A673 (cell line): ENCODE measurements around the gene SLC2A14. TPM values are rescaled to one million over a fixed set of nuclear protein-coding genes. Genes with fewer than 3 reads are reported as not detected.
"Not testable (repeated sequence)": the region's sequence is repeated elsewhere in the genome, so short reads cannot be mapped to it uniquely, and the experiment has no call there.

Source experiments
- BruUV-seq: library from RNA; stranded (reverse); fragments of 400-500 nt; replicated peaks from 2 replicates; lab custom pipeline; 2021; lab: Mats Ljungman, UMichigan
- CTCF ChIA-PET: fragments of 300-600 bp; sonication (Branson Sonifier 250); formaldehyde crosslinking; loops from one replicate; lab custom pipeline; 2022; ENCODE audit warnings: antibody characterized with exemption; lab: Charles Lee
- POLR2A ChIA-PET: fragments of 300-600 bp; sonication (Branson Sonifier 250); formaldehyde crosslinking; loops from one replicate; lab custom pipeline; 2022; ENCODE audit warnings: antibody characterized with exemption; ENCODE audit not compliant: low non-redundant PET; lab: Charles Lee
- DNase-seq: peaks from one replicate; pipeline ENCODE4 v3.0.0-alpha.2; 2015; ENCODE audit warnings: low spot score
- H3K27ac ChIP-seq: fragments of 200-600 bp; sonication (generic); 2 replicates; pipeline ENCODE4 v1.5.1; 2016; ENCODE audit warnings: mixed run types, low read depth, mild to moderate bottlenecking, mixed read lengths, antibody characterized with exemption, low read length; ENCODE audit not compliant: poor library complexity, severe bottlenecking
- H3K27me3 ChIP-seq: fragments of 200-600 bp; sonication (generic); replicated peaks from 2 replicates; pipeline ENCODE4 v1.6.1; 2017; ENCODE audit warnings: mixed run types, low read depth, mild to moderate bottlenecking, mixed read lengths, antibody characterized with exemption, low read length; ENCODE audit not compliant: insufficient read depth, poor library complexity
- H3K36me3 ChIP-seq: fragments of 200-600 bp; sonication (generic); 2 replicates; pipeline ENCODE4 v1.6.1; 2016; ENCODE audit warnings: mixed run types, mild to moderate bottlenecking, mixed read lengths, antibody characterized with exemption, low read length; ENCODE audit not compliant: insufficient read depth, poor library complexity, severe bottlenecking
- H3K4me1 ChIP-seq: fragments of 200-600 bp; sonication (generic); 2 replicates; pipeline ENCODE4 v1.6.1; 2017; ENCODE audit warnings: mixed run types, mild to moderate bottlenecking, mixed read lengths, antibody characterized with exemption, low read length; ENCODE audit not compliant: insufficient read depth, poor library complexity, severe bottlenecking
- H3K4me3 ChIP-seq: fragments of 200-600 bp; sonication (generic); 2 replicates; pipeline ENCODE4 v1.5.1; 2016; ENCODE audit warnings: low read depth, mixed run types, mild to moderate bottlenecking, mixed read lengths, low read length; ENCODE audit not compliant: poor library complexity, severe bottlenecking
- H3K9me3 ChIP-seq: fragments of 200-600 bp; sonication (generic); 2 replicates; pipeline ENCODE4 v1.6.1; 2016; ENCODE audit warnings: mixed run types, low read depth, mild to moderate bottlenecking, mixed read lengths, antibody characterized with exemption, low read length; ENCODE audit not compliant: poor library complexity, severe bottlenecking
- CTCF ChIP-seq: fragments of 300-800, 200-600 bp; sonication (generic); conservative IDR thresholded peaks from 2 replicates; pipeline ENCODE4 v1.5.1; 2017; ENCODE audit warnings: low read depth, mild to moderate bottlenecking, antibody characterized with exemption, low read length, moderate library complexity, mixed read lengths
- EZH2 ChIP-seq: fragments of 200-600 bp; sonication (generic); IDR thresholded peaks from 2 replicates; pipeline ENCODE4 v1.6.1; 2017; ENCODE audit warnings: borderline replicate concordance, low read depth, mild to moderate bottlenecking, mixed read lengths, antibody characterized with exemption, low read length; ENCODE audit not compliant: poor library complexity, severe bottlenecking
- intact Hi-C: fragments of 100-400 bp; cut with micrococcal nuclease; formaldehyde crosslinking; loops from one replicate; pipeline ENCODE4 v1.10.0; 2022; ENCODE audit not compliant: unreplicated experiment
- total RNA-seq: library from RNA; stranded (reverse); gene quantifications from 2 replicates; pipeline ENCODE4 v1.2.3, GENCODE V29; 2021

The SLC2A14 gene
- total RNA-seq, 1 experiment from 2014 or later: 0.09 TPM

- H3K36me3 ChIP-seq: no peaks in the 10 kb centered on the region
- ChIA-PET POLR2A (no interaction called here), CTCF (interaction anchor here (0.5 to 0.6 kb wide), 2 partner anchors 9 to 173 kb away, joined by 4 read pairs; no protein-coding TSS in a partner anchor)
- H3K27me3 ChIP-seq: no peaks in the 10 kb centered on the region
- no peak overlapping the region for H3K27ac ChIP-seq
- no peaks in the 10 kb centered on the region for H3K9me3 ChIP-seq
- DNase-seq: no peak
- intact Hi-C loops: loop anchor here (10.0 kb wide), 1 partner anchor 206 kb away; no protein-coding TSS in a partner anchor
- no peak for TF ChIP-seq EZH2
- no TSS peak for BruUV-seq
- no peak overlapping the region for H3K4me3 ChIP-seq
- no peaks in the 10 kb centered on the region for H3K4me1 ChIP-seq
These were observed 4.3 kb downstream of the SLC2A14 start for GRCh38 chr12:7868391-7868790.

GRCh38 chr12:7864601-7865150 lies 8.0 kb downstream of the SLC2A14 start:
- TF ChIP-seq EZH2 (no peak), CTCF (no peak)
- H3K9me3 ChIP-seq: no peaks in the 10 kb centered on the region
- no peaks in the 10 kb centered on the region for H3K27me3 ChIP-seq
- no peaks in the 10 kb centered on the region for H3K36me3 ChIP-seq
- H3K4me1 ChIP-seq: peaks cover 14% of the 10 kb centered on the region
- H3K27ac ChIP-seq: no peak overlapping the region
- intact Hi-C loops: loop anchor here (10.0 kb wide), 1 partner anchor 210 kb away; no protein-coding TSS in a partner anchor
- no peak overlapping the region for H3K4me3 ChIP-seq
- ChIA-PET POLR2A (no interaction called here), CTCF (no interaction called here)
- no peak for DNase-seq
- BruUV-seq: no TSS peak

GRCh38 chr12:7862814-7863348 lies 9.8 kb downstream of the SLC2A14 start:
- DNase-seq, H3K4me3 ChIP-seq, POLR2A ChIA-PET, H3K9me3 ChIP-seq, BruUV-seq, H3K27ac ChIP-seq, H3K27me3 ChIP-seq, H3K36me3 ChIP-seq: not testable (repeated sequence)
- CTCF ChIA-PET: interaction anchor here (0.6 kb wide), 1 partner anchor 74 kb away, joined by 6 read pairs; no protein-coding TSS in a partner anchor
- intact Hi-C loops: loop anchor here (10.0 kb wide), 1 partner anchor 212 kb away; no protein-coding TSS in a partner anchor
- H3K4me1 ChIP-seq: peaks cover 18% of the 10 kb centered on the region

GRCh38 chr12:7862301-7862700 lies 10.4 kb downstream of the SLC2A14 start:
- CTCF ChIA-PET: interaction anchor here (0.6 kb wide), 1 partner anchor 74 kb away, joined by 6 read pairs; no protein-coding TSS in a partner anchor
- not testable (repeated sequence) for H3K4me3 ChIP-seq

More at GRCh38 chr12:7862301-7862700, 10.4 kb downstream of the SLC2A14 start:
- intact Hi-C loops: loop anchor here (10.0 kb wide), 1 partner anchor 212 kb away; no protein-coding TSS in a partner anchor
- DNase-seq, H3K27me3 ChIP-seq, H3K27ac ChIP-seq, BruUV-seq, POLR2A ChIA-PET, H3K36me3 ChIP-seq, H3K9me3 ChIP-seq: not testable (repeated sequence)
- H3K4me1 ChIP-seq: peaks cover 18% of the 10 kb centered on the region
